A549 treated with RU486 at 1 μM for 4 hours (cell line): ENCODE results near the gene RPL22L1. TPM values are rescaled to one million over a fixed set of nuclear protein-coding genes. Genes with fewer than 3 reads are reported as not detected.

Experiments used
- total RNA-seq: library from RNA; stranded (reverse); fragments of 200-300 nt; extraction: Qiagen RNA extraction; gene quantifications from 5 replicates; pipeline ENCODE4 v1.2.3, GENCODE V29; 2022; ENCODE audit warnings: low read depth

RPL22L1 gene
- total RNA-seq, result 195 to 290 TPM (median 245 TPM) in 5 replicates

DNA sequence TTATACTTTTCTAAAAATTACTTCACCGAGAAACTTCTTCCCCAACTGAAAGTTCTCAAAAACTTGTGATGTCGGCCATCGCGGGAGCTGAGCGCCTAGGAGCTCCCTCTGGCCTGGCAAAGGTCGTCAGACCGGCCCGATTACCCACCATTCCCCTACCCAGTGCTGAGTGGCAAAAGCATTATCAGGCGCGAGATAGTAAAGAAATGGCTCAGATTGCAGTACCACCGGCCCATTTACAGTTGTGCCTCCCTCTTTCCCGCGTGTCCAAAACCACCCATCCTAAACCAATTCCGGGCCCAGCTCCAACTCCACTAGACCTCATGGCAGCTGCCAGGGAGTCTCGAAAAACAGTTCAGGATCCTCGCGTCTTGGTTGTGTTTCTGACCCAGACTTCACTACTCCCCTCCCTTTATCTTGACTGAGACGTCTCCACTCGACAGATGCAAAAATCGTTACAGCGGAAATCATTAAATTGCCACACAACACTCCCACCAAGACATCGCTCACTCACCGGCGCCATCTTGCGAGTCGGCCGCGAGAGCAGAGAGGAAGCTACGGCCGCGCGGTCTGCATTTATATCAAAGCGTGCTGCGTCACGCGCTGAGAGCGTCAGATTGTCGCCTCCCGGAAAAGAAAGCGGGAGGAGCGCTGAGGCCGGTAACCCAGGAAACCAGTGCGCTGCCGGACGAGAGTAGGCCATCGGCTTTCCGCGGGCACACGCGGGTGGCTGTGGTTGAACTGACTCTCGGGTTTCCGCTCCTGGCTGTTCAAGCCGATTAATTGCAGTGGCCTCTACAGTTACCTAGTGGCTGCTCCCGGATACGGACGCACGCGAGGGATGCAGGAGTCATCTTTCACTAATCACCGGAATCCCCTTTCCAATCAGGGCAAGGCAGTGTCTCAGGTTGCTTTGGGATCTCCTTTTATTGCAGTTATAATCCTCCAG, at the start of gene RPL22L1:
Gene RPL22L1 (minus strand): TSS at position 551 of the 949 bp plus-strand sequence. CDS start 28 bp downstream, at position 523.

DNA sequence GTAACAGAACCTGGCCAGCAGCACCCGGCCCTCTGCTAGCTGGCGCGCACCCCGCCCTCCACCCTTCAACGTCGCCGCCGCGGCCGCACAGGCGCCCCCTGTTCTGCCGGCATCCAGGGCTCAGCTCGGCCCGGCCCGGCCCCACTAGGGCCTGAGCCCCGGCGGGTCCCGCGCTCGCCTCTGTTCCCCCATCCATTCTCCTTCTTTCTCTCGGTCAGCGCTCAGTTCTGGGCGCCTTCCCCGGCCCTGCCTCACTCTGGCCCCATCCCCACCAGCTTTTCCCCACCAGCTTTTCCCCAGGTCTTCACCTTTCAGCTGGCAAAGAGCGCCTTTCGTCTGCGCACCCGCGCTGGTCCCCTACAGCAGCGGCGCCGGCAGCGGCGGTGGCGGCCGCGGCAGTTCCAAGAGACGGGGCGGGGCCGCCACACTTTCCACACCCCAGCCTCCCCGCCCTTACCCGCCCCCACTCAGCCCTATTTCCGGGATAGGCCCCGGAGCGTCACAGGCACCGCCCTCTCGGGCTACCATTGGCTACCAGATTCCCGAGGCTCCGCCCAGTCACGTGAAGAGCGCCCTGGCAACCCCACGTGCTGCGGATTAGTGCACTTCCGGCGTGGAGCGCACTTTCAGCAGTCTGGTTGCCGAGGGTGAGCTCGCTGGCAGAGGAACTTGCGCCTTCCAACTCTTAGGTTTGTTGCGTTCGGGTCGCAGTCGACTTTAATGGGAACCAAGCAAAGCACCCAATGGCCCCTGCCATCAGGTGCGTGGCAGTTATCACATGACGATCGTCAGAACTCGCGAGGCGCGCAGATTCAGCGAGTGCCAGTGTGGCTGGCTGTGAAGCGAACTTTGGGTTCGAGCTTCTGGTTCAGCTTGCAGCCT, 38.5 kb upstream of the RPL22L1 start, which contains the start of gene EIF5A2:
Gene EIF5A2 (minus strand): TSS at position 403 of the 882 bp plus-strand sequence. CDS start 831 bp downstream, outside the sequence.

Other genes with a start within 250 kb of the RPL22L1 start
- 9.7 to 15.9 TPM (median 15.1 TPM) in 5 replicates for gene EIF5A2, start 38.4 kb upstream of the RPL22L1 start, total RNA-seq
- gene SLC2A2, start 156.5 kb upstream of the RPL22L1 start, total RNA-seq, result not detected in 5 replicates